Stimulated activated CD4-positive, alpha-beta T cell treated with anti-CD3 and anti-CD28 coated beads, Interleukin-12 subunit alpha, Interleukin-12 subunit beta, amount 100 ng/mL, for 24 hours (primary cell): ENCODE data around the gene EMX1.
A peak's percentile ranks its signal among the peaks of the same experiment; 100 is the strongest.

Experiments used
- DNase-seq, 2 experiments: peaks; one replicate each; pipeline ENCODE4 v3.0.0-alpha.2; 2020; ENCODE audit warnings: low read depth in 2 of 2

EMX1 gene

DNA sequence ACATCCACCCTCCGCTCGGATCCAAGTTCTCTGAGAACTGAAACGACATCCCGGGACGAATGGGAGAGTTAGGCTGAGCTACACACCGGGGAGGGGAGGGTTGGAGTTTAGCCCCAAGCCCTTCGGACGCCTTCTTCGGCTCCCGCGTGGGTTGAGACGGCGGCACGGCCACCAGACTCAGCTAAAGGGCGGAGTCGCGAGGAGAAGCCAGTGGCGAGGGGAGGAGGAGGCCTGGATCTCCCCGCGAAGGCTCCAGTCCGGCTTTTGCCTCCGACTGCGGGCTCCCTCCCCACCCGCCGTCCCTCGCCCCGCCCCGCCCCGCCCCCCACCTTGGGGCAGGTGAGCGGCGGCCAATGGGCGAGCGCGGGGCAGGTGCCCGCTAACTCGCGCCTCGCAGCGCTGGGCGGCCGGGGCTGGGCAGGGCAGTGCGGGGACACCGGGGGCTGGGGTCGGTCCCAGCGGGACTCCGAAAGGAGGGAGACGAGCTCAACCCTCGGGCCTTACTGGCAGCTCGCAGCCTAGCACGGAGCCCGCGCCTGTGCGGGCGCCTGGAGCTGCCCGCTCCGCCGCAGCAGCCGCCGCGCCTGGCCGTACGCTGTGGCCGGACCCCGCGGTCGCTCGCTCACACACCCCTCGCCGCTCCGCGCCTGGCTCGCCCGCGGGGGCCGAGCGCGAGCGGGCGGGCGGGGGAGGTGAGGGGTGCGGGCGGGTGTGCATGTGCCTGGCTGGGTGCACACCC is at the start of gene EMX1:
Gene EMX1, plus strand, starts transcription at position 382 of the 739 bp plus-strand sequence. Its CDS starts 334 bp downstream, at position 716.
- DNase-seq, result peak in 1 of 2 experiments; percentile 29

DNA sequence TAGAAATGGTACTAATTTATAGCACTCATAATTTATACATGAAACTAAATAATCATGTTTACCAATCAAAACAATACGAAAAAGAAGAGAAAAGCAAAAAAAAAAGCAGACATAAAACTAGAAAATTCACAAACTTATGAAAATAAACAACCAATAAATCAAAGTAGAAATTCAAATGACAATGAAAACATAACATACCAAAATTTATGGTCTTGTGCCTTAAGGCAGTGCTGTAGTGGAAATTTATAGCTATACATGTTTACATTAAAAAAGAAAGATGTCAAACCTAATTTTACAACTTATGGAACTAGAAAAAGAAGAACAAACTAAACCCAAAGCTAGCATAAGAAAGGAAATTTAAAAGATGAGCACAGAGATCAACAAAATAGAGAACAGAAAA is 46.3 kb upstream of the EMX1 start:
- no peak for DNase-seq

DNA sequence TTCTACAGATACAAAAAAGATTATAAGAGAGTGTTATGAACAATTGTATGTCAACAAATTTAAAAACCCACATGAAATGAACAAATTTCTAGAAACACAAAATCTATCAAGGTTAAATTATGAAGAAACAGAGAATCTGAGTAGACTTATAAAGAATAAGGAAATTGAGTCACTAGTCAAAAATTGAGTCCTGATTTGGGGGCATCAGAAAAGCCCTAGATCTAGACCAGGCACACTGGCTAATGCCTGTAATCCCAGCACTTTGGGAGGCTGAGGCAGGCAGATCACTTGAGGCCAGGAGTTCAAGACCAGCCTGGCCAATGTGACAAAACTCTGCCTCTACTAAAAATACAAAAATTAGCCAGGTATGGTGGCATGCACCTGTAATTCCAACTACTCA is 45.4 kb upstream of the EMX1 start:
- no peak for DNase-seq

DNA sequence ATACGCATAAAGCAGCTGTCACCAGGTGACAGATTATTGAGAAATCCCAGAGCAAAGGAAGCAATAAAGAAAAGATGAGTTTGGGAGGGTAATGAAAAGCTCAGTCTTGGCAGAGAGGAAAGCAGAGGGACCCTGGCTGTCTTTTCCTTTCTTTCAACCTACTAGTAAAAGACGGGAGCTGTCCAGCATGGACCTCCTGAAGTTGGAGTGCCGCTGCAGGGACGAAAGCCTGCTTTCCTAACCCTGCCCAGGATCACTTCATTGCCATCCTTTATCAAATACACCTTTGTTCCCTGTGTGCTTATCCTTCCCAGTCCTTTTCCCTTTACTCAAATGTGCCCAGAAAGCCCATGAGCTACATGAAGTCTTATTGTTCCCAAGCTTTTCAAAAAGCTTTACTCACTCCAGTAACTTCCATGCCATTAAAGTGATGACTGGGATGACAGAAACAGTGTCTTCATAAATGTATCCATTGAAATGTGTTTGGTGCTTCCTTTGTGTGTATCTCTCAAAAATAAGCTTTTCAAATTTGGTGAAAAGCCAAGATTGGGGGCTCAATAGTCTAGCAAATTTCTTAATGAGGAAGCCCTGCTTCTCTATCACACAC is 33.9 kb upstream of the EMX1 start:
- DNase-seq, result peak in 1 of 2 experiments; percentile 24

DNA sequence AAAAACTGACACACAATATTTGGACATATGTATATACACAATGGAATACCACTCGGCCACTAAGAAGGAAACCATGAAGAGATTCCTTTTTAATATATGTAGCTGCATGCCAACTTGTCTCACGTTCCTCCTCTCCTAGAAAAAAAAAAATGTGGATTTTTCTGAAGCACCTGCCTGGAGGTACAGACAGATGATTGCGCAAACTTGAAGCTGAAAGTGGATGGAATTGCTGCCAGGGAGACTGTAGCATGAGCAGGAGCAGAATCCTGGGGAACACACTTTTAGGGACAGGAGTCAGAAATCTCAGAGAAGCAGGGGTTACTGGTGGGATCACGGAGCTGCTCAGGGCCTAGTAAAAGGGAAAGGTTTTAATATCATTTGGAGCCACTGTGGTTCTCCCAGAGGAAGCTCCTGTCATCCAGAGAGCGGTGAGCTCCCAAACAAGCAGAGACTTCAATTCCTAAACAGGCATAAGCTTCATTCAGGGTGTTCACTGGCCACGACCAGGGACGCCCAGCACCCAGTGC is 30.8 kb upstream of the EMX1 start:
- DNase-seq, result no peak

DNA sequence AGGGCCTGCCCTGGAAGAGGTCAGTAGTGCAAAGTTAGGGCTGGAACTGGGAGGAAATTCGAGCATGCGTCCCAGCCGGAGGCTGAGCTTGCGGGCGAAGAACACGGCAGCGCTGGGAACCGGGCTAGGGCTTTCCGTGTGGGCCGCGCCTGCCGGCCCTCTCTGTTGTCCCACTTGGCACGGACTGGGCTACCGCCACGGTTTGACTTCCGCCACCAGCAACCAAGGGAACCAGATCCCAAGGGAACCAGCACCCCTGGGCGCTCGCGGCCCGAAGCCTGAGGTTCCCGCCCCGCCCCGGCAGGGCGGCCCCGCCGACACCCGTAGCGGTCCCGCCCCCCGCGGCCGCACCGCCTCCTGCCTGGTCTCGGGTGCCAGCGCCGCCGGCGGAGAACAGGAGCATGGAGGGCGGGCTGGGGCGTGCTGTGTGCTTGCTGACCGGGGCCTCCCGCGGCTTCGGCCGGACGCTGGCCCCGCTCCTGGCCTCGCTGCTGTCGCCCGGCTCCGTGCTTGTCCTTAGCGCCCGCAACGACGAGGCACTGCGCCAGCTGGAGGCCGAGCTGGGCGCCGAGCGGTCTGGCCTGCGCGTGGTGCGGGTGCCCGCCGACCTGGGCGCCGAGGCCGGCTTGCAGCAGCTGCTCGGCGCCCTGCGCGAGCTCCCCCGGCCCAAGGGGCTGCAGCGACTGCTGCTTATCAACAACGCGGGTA is 30.1 kb upstream of the EMX1 start, which contains the start of gene SPR:
Gene SPR, plus strand, starts transcription at position 377 of the 708 bp plus-strand sequence. Its CDS starts 25 bp downstream, at position 402.
- peak; percentile 48 to 71 for DNase-seq

DNA sequence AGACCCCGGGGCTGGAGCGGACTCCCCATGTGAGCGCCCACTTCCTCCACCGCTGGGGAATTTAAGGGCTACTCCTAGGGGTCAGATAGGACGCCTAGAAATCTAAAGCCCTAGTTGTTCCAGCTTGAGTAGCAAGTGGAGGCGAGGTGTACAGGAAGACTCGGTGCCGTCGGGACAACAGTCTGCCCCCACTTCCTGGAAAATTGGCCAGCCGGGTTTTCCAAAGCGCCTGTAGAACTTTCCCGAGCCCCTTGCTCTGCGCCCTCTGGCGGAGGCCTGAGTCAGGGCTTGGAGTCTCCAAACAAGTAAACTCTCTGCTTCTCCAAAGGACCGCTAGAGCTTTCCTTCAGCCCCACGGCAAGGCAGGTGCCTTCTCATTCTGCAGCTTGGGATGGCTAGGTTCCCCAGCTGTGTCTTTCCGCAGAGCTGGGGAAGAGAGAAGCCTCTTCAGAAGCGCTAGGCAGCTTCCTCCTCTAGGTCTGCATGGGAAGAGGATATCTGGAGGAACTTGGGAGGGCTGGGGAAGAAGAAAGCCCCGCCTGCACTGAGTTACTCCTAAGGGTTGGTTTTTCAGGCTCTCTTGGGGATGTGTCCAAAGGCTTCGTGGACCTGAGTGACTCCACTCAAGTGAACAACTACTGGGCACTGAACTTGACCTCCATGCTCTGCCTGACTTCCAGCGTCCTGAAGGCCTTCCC is 29.4 kb upstream of the EMX1 start:
- DNase-seq, result peak; percentile 32 to 67

DNA sequence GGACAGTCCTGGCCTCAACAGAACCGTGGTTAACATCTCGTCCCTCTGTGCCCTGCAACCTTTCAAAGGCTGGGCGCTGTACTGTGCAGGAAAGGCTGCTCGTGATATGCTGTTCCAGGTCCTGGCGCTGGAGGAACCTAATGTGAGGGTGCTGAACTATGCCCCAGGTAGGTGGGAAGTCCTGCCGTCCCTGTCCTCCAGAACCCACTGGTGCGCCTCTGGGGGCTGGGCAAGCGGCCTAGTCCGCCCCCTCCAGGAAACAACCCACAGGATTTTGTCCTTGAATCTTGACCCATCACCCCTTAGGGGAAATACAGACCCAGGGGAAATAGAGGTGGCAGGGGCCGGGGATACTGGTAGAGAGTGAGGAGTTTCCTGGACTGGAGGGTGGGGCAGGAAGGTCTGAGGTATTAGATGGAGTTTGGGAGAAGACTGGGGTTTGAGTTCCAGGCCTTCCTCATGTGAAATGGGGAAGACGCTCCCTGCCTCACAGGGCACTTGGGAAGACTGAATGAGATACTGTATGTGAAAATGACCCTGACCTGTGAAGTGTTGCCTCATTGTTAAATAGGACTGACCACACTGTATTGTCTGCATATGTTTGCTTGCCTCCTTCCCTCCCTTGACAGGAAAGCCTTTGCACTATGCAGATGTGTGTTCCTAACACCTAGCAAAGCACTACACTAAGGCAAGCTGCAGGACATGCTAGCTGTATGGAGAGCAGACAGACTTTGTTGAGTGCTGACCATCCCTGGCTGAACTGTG is 28.7 kb upstream of the EMX1 start:
- DNase-seq, result no peak

DNA sequence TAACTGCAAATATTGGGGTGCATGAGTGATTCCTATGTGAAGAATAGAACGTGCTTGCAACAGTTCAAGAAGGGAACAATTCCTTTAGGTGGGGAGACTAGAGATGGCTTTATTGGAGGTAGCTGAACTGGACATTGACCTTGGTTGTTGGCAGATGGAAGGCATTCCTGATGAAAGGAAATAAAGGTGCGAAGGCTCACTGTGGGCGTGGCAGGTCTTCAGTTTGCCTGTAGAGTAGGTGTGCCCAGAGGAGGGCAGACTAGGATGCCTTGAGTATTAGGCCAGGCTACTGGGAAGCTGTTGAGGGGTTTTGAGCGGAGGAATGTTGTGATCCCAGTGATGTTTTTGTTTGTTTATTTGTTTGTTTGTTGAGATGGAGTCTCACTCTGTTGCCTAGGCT is 27.3 kb upstream of the EMX1 start:
- no peak for DNase-seq

DNA sequence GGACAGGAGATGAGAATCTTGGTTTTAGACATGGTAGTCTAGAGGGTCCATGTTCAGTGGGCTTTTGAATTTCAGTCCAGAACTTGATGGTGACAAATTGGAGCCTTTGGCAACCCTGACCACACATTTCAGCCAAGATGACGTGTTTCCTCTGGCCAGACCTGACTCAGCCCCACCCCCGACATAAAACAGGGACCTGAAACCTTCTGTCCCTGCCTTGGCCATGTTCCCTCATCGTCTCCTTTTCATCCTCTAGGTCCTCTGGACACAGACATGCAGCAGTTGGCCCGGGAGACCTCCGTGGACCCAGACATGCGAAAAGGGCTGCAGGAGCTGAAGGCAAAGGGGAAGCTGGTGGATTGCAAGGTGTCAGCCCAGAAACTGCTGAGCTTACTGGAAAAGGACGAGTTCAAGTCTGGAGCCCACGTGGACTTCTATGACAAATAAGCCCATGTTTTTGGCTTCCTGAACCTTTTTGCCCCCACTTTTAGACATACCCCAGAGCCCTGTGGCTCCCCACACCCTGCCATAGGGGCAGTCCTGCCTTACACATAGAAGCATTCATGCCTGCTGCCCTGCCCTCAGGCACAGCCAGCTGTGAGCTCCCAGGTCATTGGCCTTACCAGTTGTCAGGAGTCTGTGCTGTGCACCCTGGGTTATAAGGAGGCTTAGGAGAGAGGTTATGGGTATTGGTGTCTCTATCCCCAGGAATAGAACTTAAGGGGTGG is 26.1 kb upstream of the EMX1 start:
- no peak for DNase-seq

DNA sequence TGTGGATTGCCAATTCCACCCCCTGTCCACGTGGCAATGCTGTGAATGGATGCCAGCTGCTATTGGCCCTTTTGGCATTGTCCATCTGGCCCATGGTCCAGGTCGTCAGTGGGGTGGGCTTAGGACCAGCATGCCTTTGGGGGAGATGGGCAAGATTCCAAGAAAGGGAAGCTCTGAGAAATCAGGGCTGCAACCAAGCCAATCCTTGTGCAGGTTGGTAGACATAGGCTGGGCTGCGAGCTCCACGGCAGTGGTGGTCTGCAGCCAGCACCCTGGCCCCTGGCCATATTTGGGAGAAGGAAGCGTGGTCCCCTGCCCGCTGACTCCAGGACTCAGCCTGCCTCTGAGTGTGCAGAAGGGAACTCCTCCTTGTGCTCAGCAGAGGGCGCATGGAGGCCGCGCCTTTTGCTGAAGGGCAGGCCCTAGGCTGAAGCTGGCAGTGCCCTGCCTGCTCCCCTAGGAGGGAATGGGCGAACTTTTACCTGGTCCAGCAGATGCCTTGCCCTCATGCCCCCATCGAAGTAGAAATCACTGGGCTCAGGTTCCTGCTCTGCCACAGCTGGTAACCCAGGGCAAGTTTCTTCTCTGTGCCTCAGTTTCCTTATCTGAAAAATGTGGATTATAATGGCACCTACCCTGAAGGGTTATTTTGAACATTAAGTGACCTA is 24.7 kb upstream of the EMX1 start:
- DNase-seq, result peak in 1 of 2 experiments; percentile 36

DNA sequence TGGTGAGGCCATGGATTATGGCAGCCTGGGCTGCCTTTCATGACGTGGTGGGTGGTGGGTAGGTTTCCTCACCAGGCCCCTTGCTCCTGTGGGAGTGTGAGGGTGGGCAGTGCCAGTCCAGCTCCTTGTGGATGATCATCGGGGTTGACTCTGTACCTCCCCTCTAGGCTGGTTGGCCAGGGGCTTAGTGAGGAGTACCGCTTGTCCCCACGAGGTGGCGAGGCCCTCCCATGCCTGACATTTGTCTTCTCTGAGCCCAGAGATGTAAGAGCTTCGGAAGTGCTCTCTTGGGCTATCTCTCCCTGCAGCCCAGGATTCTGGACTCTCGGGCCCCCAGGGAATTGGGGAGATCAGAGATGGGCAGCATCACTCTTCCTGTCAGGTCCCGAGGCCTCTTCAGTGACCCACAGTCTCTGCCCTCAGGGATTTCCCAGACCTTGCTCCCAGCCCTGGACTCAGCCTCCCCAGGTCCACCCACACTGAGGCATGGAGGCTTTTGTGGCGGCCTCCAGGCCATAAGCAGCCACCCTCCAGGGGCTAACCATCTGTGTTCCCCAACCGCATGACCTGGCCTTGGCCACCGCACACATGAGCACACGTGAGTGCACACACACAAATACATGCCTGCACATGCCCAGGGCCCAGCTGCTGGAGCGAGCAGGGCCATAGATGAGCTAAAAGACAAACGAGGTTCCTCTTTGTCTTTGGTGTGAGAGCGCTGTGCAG is 23.6 kb upstream of the EMX1 start:
- DNase-seq, result peak in 1 of 2 experiments; percentile 40

DNA sequence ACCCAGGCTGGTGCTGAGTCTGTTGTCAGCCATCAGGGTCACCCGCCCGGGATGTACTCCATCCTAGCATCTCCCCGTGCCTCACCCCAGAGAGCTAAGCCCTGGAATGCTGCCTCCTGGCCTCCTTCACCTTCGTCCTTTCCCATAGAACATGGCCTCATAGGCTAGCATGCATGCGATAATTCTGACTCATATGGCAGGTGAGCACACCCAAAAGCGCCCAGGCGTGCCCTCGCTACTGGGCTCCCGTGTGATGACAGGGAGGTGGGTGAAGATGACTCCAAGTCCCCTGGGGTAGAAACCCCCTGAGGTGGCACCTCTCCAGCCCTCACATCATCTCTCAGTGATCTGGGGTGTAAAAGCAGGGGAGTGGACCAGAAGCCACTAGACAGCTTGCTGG is 22.8 kb upstream of the EMX1 start:
- DNase-seq, result no peak

DNA sequence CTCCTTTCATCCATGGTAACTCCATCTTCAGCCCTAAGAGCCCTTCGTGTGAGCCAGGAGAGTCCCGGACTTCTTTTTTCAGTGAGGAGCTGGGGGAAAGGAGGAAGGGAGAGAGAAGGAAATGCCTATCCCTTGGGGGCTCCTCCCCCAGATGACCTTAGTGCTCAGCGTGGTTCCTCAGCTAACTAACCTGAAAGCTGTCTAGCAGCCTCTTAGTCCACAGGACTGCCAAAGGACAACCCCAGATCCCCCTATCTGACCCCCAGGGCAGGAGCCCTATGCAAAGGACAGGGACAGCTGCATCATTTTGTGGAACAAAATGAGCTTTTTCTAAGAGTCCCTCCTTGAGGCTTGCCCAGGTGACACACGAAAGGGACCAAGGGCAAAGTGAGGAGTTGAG is 22.2 kb upstream of the EMX1 start:
- no peak for DNase-seq

DNA sequence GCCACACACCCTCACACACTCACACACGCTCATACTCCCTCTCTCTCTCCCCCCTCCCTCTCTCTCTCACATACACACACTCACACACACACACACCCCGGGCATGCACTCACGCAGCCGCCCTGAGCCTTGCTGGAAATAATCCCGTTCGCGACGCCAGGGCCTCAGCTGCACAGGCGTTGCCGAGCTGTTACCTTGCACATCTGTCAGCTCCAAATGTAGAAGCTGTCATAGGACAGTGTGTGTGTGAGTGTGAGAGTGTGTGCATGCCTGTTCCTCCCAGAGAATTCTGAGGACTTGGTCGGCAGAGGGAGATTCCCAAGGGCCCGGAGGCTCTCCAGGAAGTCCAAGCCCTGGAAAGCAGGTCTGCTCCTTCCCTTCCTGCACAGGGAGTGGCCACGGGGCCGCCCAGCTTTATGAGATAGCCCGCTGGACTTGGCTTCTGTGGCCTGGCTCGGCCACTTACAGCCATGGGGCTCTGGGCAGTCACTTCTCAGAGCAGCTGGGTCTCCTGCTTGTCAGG is 21.5 kb upstream of the EMX1 start:
- DNase-seq, result no peak

DNA sequence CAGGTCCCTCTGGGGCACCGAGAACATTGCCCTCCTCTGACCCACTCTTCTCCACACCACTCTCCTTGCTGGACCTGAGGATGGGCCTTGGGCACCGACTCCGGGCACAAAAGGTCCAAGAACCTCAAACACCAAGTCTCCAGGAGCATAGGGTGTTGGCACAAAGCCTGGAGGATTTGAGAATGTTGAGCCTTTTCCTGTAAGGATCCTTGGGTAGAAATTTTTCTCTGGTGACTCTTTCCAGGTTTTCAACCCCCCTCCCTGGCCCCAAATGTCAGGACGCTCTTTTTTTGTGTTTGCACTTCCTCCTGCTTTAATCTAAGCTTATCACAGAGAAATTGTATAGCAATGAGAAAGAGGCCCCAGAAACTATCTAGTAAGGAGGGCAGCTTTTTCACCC is 20.9 kb upstream of the EMX1 start:
- DNase-seq, result no peak

DNA sequence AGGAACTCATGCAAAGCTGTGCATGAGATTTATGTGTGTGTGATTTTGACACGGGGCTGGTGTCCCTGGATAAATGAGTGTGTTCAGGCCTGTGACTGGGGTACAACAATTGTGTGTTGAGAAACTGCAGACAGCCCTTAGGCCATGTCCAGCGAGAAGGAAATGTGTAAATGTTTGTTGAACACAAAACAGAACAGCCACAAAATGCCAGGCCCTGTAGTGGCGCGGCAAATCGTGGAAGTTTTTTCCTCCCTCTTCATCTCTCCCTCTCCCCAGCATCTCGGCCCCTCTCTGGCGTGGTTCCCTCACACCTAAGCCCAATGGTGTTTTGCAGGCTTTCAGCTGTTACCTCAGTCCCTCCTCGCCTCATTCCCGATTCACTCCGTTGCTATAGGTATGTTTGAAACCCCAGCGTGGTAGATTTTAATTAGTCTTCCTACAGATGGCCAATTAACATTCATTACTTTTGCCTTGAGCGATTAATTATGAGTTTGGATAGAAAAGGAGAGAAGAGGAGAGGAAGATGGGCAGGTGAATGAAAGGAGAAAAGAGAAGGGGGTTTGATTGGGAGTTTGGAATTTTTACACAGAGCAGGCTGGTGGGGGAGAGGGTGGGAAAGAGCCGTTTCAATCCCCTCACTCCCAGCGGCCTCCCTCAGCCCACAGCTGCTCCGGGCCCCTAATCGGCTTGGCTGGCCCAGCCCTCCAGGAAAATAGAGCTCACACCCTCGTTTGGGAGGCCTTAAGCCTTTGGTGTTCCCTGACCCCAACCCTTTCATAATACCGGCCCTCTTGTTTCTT is 19.3 kb upstream of the EMX1 start:
- no peak for DNase-seq

DNA sequence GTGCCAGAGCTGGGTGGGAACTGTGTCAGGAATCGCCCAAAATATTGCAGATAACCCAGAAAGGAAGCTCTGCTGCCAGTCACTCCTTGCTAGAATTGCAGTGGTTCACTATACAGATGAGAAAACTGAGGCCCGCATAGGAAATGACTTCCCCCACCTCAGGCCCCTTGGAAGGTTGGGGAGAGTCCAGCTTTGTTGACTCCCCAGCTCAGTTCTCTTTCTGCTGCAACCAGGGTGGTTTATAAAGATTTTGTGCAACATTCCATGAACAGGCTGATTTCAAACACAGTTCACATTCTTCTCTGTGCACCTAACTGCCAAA is 18.8 kb upstream of the EMX1 start:
- DNase-seq, result no peak
